Astrocyte of the spinal cord (primary cell): ENCODE results near the gene RETREG3.
"Not testable (repeated sequence)": the region's sequence is repeated elsewhere in the genome, so short reads cannot be mapped to it uniquely, and the experiment has no call there.

Experiments
- DNase-seq: peaks from one replicate; pipeline ENCODE4 v3.0.0; 2011; ENCODE audit warnings: low read depth, low spot score
- H3K4me3 ChIP-seq: 2 replicates; pipeline ENCODE4 v1.5.1; 2011; ENCODE audit warnings: low read depth, mild to moderate bottlenecking, low read length, moderate library complexity
- in situ Hi-C: cut with HindIII; loops from 2 replicates; pipeline ENCODE4 v1.10.0; 2017; ENCODE audit warnings: low sequenced_read_pairs
- TF ChIP-seq, protein P1 (sequence below): IDR thresholded peaks from 2 replicates; pipeline ENCODE4 v1.5.1; 2012; ENCODE audit warnings: low read depth, mild to moderate bottlenecking, low read length, inconsistent platforms

RETREG3 gene

DNA sequence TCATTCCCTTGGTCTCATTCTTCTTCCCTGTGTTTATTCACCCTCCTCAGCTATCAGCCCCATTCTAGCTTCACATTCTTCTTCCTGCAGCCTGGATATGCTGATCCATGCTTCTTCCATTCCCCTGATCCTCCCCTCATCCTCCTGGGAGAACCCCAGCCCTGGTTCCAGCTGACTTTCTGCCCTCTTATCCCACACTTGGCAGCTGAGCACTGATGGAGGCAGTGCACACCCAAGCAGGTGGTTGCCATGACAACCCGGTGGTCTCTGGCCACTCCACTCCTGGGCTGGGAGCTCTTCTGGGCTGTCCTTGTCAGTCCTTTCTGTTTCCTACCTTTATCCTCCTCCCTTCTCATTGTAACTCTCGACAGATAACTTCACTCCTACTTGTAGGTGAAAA is 33.2 kb upstream of the RETREG3 start:
- in situ Hi-C loops = no loop called here
- DNase-seq = no peak
- H3K4me3 ChIP-seq = no peak overlapping the region
- TF ChIP-seq, protein P1, sequence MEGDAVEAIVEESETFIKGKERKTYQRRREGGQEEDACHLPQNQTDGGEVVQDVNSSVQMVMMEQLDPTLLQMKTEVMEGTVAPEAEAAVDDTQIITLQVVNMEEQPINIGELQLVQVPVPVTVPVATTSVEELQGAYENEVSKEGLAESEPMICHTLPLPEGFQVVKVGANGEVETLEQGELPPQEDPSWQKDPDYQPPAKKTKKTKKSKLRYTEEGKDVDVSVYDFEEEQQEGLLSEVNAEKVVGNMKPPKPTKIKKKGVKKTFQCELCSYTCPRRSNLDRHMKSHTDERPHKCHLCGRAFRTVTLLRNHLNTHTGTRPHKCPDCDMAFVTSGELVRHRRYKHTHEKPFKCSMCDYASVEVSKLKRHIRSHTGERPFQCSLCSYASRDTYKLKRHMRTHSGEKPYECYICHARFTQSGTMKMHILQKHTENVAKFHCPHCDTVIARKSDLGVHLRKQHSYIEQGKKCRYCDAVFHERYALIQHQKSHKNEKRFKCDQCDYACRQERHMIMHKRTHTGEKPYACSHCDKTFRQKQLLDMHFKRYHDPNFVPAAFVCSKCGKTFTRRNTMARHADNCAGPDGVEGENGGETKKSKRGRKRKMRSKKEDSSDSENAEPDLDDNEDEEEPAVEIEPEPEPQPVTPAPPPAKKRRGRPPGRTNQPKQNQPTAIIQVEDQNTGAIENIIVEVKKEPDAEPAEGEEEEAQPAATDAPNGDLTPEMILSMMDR = no peak

DNA sequence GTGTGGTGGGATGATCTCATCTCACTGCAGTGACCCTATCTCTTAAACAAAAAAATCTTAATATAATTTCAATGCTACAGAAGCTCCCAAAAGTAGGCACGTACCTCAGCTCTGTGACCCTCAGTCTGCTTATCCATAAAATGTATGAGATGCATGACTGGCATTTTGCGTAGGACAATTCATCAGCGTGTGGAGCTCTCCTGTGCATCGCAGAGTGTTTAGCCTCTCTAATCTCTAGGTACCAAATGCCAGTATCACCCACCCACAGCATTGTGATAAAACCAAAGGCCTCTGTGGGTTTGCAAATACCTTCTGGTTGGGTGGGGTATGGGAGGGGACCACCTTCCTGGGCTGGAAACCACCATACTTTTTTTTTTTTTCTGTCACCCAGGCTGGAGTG is 30.9 kb upstream of the RETREG3 start:
- TF ChIP-seq, protein P1 = no peak
- no peak overlapping the region for H3K4me3 ChIP-seq
- no peak for DNase-seq
- in situ Hi-C loops = no loop called here

DNA sequence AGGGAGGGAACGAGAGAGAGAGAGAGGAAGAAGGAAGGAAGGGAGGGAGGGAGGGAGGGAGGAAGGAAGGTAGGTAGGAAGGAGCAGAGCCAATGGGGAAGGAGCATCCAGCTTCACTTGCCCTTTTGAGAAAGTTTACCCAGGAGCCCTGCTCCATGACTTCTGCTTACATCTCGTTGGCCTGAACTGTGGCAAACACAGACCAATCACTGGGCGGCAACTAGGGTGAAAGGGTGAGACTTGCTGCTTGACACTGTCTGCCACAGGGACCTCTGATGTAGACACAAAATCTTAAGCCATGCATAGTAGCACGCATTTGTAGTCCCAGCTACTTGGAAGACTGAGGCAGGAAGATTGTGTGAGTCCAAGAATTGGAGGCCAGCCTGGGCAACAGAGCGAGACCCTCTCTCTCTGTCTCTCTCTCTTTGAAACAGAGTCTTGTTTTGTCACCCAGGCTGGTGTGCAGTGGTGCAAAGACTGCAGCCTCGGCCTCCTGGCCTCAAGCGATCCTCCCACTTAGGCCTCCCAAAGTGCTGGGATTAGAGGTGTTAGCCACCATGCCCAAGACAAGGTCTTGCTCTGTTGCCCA is 30.4 kb upstream of the RETREG3 start:
- in situ Hi-C loops = no loop called here
- TF ChIP-seq, protein P1 = no peak
- H3K4me3 ChIP-seq = no peak overlapping the region
- DNase-seq = no peak

DNA sequence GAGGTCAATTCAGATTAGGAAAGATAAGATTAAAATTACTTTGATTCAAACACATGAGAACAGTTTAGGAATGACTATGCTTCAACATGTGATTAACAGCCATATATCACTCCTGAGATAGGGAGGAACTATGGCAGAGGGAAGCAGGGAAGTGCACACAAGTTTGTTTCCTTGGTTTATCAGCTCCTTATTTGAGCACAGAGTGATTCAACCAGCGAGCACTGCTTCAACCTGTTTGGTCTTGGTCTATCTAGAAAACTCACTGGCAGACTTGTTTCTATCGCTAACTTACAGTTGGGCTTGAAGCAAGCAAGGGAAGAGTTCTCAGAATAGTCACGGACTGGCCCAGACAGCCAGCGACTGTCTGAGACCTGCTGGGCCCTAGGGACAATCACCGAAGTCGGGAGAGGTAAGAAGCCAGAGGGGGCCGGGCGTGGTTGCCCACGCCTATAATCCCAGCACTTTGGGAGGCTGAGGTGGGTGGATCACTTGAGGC is 23.8 kb upstream of the RETREG3 start:
- DNase-seq = no peak
- in situ Hi-C loops = no loop called here
- TF ChIP-seq, protein P1 = no peak
- no peak overlapping the region for H3K4me3 ChIP-seq

DNA sequence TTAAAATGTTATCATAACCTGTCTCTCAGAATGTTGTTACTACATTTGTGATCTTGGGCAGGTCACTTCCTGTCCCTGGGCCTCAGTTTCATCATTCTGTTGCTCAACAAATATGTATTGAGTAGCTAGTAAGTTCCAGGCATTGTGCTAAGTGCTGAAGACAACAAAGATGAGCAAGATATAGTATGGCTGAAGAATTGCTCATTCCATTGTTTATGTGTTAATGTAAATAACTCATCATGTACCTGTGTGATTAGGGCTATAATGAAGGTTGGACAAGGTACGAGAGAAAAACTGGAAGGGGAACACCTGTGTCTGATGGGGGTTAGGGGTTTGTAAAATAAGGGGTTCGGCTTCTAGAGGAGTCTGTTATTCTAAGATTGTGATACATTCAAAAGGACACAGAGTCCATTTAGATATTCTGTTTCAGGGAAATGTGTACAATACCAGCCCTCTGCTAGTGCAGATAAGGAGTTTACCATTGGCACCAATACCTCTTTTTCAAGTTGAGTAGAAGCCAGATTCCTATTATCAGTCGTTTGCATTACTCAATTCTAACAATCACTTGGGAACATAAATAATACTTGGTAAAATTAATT is 20.3 kb upstream of the RETREG3 start:
- DNase-seq = no peak
- H3K4me3 ChIP-seq = no peak overlapping the region
- in situ Hi-C loops = no loop called here
- TF ChIP-seq, protein P1 = no peak

DNA sequence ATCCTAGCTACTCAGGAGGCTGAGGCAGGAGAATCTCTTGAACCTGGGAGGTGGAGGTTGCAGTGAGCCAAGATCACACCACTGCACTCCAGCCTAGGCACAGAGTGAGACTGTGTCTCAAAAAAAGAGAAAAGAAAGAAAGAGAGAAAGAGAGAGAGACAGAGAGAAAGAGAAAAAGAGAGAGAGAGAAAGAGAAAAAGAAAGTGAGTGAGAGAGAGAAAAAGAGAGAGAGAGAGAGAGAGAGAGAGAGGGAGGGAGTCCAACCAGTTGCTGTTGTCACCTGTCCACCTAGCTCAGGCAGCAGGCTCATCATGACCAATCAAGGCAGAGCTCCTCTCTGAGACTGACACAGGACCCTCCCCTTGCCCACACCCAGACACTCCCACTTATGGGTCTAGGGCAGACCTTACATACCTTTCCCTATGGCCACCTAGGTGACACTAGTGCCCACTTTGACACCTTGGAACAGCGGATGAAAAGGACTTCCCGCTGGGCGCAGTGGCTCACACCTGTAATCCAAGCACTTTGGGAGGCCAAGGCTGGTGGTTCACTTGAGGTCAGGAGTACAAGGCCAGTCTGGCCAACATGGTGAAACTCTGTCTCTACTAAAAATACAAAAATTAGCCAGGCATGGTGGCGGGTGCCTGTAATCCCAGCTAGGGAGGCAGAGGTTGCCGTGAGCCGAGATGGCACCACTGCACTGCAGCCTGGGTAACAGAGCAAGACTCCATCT is 18.0 kb upstream of the RETREG3 start:
- H3K4me3 ChIP-seq, DNase-seq, in situ Hi-C loops: not testable (repeated sequence)
